ENCODE results near the gene L2HGDH.

GRCh38 chr14:50352584-50352983, 40.6 kb upstream of the L2HGDH start:
- no peak for TF ChIP-seq CTCF (IDR thresholded peaks at IDR 0.05; ENCODE audit: low read length)
- TF ChIP-seq EZH2 (IDR thresholded peaks at IDR 0.05; ENCODE audit: borderline replicate concordance, low read length) = no peak

Data from OCI-LY1 (cell line).